Measurements from ENCODE around the gene PRMT7.

The PRMT7 gene

GRCh38 chr16:68351463-68351862 is 40.6 kb downstream of the PRMT7 start:
- no peak overlapping the region for H3K4me3 ChIP-seq (ENCODE audit: low read depth in 1 of 2, low read length in 2 of 2)
- no peak overlapping the region for H3K9ac ChIP-seq (ENCODE audit: low read depth, low read length)
- H3K4me1 ChIP-seq (ENCODE audit: insufficient read depth, low read length) = peaks cover 80% of the 10 kb centered on the region

GRCh38 chr16:68351991-68352431 is 41.2 kb downstream of the PRMT7 start:
- Histone ChIP-seq H3K27ac (ENCODE audit: low read length) (peak overlapping the region; percentile 38), H3K36me3 (ENCODE audit: insufficient read depth, low read length) (peaks cover 95% of the 10 kb centered on the region), H3K4me3 (ENCODE audit: low read depth in 1 of 2, low read length in 2 of 2) (no peak overlapping the region), H3K27me3 (ENCODE audit: insufficient read depth, low read length, poor library complexity) (no peaks in the 10 kb centered on the region), H3K9me3 (ENCODE audit: insufficient read depth, low read length, severe bottlenecking) (no peaks in the 10 kb centered on the region), H2AFZ (ENCODE audit: low read depth, low read length) (no peak overlapping the region), H3K9ac (ENCODE audit: low read depth, low read length) (no peak overlapping the region), H3K79me2 (ENCODE audit: insufficient read depth, low read length) (peaks cover 87% of the 10 kb centered on the region), H3K4me2 (ENCODE audit: insufficient read depth, low read length) (no peak overlapping the region), H4K20me1 (ENCODE audit: insufficient read depth, low read length) (peaks cover 7% of the 10 kb centered on the region; the same call in 1 of the 2 replicates), H3K4me1 (ENCODE audit: insufficient read depth, low read length) (peaks cover 80% of the 10 kb centered on the region)
- ATAC-seq (ENCODE audit: insufficient read depth, low read depth) (no peak), DNase-seq (no peak)
- TF ChIP-seq EZH2 (IDR thresholded peaks at IDR 0.05; ENCODE audit: borderline replicate concordance, low read depth, low read length, severe bottlenecking) (no peak), CTCF (IDR thresholded peaks at IDR 0.05; ENCODE audit: borderline replicate concordance, extremely low read depth, low read length, poor library complexity, severe bottlenecking) (no peak)

More at GRCh38 chr16:68351463-68351862, 40.6 kb downstream of the PRMT7 start:
- Histone ChIP-seq H3K27ac (ENCODE audit: low read length) (peak overlapping the region; percentile 38), H3K4me2 (ENCODE audit: insufficient read depth, low read length) (no peak overlapping the region), H3K36me3 (ENCODE audit: insufficient read depth, low read length) (peaks cover 96% of the 10 kb centered on the region), H2AFZ (ENCODE audit: low read depth, low read length) (no peak overlapping the region), H3K27me3 (ENCODE audit: insufficient read depth, low read length, poor library complexity) (no peaks in the 10 kb centered on the region), H3K9me3 (ENCODE audit: insufficient read depth, low read length, severe bottlenecking) (no peaks in the 10 kb centered on the region), H3K79me2 (ENCODE audit: insufficient read depth, low read length) (peaks cover 87% of the 10 kb centered on the region), H4K20me1 (ENCODE audit: insufficient read depth, low read length) (0 out of 2 replicates have a peak, but pooled peaks cover 3% of the 10 kb centered on the region)
- no peak for ATAC-seq (ENCODE audit: insufficient read depth, low read depth)
- no peak for DNase-seq
- TF ChIP-seq EZH2 (IDR thresholded peaks at IDR 0.05; ENCODE audit: borderline replicate concordance, low read depth, low read length, severe bottlenecking) (no peak), CTCF (IDR thresholded peaks at IDR 0.05; ENCODE audit: borderline replicate concordance, extremely low read depth, low read length, poor library complexity, severe bottlenecking) (no peak)

DNA sequence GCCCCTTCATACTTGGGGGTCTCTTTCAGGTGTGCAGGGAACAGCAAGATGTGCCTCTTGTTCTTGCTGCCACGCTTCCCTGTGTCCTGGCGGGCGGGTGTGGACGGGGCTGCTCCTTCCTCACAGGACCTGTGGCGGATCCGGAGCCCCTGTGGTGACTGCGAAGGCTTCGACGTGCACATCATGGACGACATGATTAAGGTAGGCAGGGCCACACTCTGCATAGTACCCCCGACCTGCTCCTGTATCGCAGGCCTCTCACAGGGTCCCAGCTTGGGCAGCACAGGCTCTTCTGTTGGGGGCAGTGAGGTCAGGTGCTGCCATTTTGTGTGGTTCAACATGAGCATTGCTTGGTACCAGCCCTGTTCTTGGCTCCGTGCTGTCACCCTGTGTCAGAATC is 42.5 kb downstream of the PRMT7 start:
- Histone ChIP-seq H3K4me3 (ENCODE audit: low read depth in 1 of 2, low read length in 2 of 2) (no peak overlapping the region), H3K36me3 (ENCODE audit: insufficient read depth, low read length) (peaks cover 95% of the 10 kb centered on the region)
- no peak for ATAC-seq (ENCODE audit: insufficient read depth, low read depth)

More for the DNA sequence above, 42.5 kb downstream of the PRMT7 start:
- H4K20me1 ChIP-seq (ENCODE audit: insufficient read depth, low read length) = peaks cover 13% of the 10 kb centered on the region; the same call in 1 of the 2 replicates
- H3K27me3 ChIP-seq (ENCODE audit: insufficient read depth, low read length, poor library complexity) = no peaks in the 10 kb centered on the region
- peak overlapping the region; percentile 100; the same call in 1 of the 2 replicates for H3K27ac ChIP-seq (ENCODE audit: low read length)
- H2AFZ ChIP-seq (ENCODE audit: low read depth, low read length) = no peak overlapping the region
- TF ChIP-seq EZH2 (IDR thresholded peaks at IDR 0.05; ENCODE audit: borderline replicate concordance, low read depth, low read length, severe bottlenecking) (no peak), CTCF (IDR thresholded peaks at IDR 0.05; ENCODE audit: borderline replicate concordance, extremely low read depth, low read length, poor library complexity, severe bottlenecking) (no peak)
- H3K79me2 ChIP-seq (ENCODE audit: insufficient read depth, low read length) = peaks cover 87% of the 10 kb centered on the region
- no peak overlapping the region for H3K9ac ChIP-seq (ENCODE audit: low read depth, low read length)
- H3K4me1 ChIP-seq (ENCODE audit: insufficient read depth, low read length) = peaks cover 80% of the 10 kb centered on the region
- H3K4me2 ChIP-seq (ENCODE audit: insufficient read depth, low read length) = 0 out of 2 replicates have a peak overlapping the region, but pooled peaks have one; percentile 12
- H3K9me3 ChIP-seq (ENCODE audit: insufficient read depth, low read length, severe bottlenecking) = no peaks in the 10 kb centered on the region
- DNase-seq = peak; percentile 12

Data from DND-41 (cell line).